GM21447 (cell line): ENCODE measurements around the gene DUXB.
A peak's percentile ranks its signal among the peaks of the same experiment; 100 is the strongest.

ENCODE experiments used
- ATAC-seq: cut with Tn5 transposase; IDR thresholded peaks from one replicate; pipeline ENCODE4 v1.9.1; 2021; ENCODE audit not compliant: unreplicated experiment

DUXB gene, protein sequence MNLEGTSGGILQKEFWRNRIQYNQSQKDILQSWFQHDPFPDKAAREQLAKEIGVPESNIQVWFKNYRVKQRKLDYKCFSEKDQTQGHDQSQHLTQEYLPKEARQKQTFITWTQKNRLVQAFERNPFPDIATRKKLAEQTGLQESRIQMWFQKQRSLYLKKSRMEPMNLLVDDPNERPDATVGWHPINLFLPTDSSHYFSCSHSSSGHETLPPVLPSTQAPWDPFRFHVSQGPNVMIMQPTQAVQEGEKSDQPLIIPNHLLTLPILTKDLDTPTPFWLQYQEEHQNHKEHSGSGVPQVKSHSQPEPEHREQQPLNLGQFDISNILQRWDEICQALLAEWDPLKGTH

DNA sequence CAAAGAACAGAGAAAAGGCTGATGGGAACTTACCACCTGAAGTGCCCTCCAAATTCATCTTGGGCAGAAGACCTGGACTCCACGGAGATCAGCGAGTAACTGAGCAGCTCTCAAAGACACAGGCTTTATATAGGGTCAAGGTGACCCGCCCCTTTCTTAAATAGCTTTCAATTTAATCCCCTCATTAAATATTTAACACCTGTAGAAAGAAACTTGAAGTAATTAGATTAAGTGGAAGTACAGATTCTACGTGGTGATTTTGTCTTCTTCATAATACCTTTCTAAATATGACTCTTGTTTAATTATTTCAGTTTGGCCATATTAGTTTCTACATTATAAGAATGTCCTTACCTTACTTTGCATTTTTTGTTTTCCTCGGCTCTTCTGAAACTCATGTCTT, at the start of gene DUXB:
TSS of gene DUXB (minus strand) at position 101 of the 400 bp plus-strand sequence. CDS start at position 58, 43 bp downstream.
- ATAC-seq: no peak

DNA sequence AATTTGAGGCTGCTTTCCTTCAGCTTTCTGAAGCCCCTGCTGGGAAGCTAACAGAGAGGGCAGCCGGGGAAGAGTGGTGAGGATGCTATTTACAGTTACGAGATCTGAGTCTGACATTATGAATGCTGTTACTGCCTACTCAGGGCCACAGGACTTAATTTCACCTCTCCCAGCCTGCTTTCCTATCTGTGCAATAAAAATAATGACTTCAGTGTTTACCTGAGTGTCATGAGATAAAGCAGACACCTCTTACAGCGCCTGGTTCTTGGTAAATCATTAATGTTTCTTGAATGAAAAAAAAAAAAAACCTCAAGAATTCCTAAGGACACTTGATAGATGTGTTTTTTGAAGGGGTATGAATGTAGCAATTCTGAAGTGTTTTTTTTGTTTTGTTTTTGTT, 49.3 kb upstream of the DUXB start:
- ATAC-seq: no peak

DNA sequence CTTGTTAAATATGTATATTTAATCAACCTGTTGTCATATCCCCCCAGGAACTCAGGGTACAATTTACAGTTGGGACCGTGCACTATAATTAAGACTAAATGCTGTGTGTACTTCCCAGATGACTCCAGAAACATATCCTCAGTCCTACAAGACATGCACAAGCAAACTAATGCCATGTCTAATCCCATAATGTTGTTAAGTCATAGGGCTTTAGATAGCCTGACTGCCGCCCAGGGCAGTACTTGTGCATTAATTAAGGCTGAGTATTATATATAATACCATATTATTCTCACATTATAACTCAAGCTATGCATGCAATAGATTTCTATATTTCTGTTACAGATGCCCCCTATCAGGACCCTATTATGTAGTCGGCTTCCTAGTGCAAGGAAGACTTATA, 45.1 kb upstream of the DUXB start:
- ATAC-seq: no peak

DNA sequence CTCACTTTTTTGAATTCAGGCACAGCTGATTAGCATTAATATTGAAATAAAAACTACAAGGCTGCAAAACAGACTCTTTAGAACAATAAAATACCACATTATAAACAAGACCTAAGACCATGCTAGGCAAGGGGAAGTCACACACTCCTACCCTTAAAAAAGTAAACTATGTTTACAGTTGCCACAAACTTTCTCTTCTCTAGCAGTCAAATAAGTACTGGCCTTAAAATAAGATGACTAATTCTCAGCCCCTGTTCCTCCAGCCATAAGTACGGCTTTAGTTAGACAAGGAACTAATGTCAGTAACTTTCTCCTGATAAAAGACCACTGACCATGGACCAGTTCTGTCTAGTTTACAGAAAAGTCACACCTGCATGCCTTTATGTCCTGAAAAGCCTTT, 44.6 kb upstream of the DUXB start:
- peak; percentile 69 for ATAC-seq

DNA sequence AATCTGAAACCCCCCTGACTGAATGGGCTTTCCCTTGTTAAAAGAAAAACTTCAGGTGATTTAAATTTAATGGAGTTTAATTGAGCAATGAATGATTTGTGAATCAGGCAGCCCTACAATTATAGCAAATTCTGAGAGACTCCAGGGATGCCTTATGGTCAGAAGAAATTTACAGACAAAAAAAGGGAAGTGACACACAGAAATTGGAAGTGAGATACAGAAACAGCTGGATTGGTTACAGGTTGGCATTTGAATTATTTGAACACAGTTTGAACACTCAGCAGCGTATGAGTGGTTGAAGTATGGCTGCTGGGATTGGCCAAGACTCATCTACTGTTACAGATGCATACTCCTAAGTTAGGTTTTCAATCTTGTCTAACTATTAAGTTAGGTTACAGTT, 44.0 kb upstream of the DUXB start:
- peak; percentile 60 for ATAC-seq

DNA sequence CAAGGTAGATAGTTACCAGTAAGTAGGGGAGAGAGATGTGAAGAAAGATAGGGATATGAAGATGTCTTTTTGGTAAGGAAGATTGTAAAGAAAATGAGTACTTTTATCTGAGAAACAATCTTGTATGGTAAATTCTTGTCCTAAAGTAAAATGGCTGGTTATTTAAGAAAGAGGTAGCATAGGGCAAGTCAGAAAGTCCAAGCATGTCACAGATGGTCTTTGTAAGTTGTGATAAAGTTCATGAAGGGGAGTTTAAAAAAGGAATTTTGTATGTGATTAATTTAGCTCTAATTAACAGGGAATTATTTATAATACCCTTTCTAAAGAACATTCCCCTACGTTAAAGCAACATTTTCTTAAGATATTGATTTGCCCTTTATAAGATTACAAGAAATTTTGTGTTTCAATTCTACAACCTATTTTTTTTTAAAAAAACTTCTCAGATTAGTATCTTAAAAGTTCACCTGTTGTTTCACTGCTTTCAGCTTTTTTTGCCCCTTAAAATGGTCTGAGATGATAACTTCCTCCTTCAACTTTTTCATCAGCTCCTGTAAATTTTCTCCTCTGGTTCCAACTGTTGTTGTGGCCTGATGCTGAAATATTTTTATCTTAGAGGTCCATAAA, 41.3 kb upstream of the DUXB start:
- no peak for ATAC-seq

DNA sequence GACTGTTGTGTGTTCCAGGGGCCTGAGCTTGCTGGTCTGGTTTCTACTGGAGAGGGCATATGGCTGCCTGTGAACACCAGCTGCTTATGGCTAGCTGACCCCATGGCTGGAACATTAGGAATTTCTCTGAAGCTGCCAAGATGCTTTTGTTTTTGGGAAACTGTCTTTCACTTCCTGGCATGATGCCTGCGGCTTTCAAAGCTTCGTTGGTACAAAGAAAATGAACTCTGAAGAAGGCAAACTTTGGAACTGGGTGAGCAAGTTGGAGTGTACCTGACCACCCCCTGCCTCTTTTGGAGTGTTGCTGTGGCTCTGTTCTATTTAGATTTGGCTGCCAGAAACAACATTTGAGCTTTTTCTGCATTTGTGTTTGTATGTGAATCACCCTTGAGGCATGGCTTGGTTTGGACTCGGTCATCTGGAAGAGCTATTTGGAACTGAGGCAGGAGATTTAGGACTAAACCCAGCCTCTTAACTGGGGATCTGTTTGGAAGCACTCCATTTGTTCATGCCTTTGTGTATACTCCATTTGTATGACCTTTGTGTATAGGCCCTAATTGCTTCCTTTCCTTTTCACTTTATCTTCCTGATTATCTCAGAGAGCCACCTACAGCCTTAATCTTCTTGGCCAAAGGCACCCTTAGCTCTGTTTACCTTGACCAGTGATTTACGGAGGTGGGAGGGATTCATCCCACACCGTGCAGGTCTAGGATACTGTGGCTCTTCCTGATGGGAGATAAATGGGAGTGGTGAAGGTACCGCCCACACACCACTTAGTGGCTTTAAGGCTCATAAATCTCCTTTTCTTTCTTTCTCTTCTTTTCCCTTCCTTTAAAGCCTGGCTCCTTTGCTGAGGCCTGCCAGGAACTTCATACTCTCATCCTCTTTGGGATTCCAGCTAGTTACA, 32.3 kb upstream of the DUXB start:
- ATAC-seq: no peak

DNA sequence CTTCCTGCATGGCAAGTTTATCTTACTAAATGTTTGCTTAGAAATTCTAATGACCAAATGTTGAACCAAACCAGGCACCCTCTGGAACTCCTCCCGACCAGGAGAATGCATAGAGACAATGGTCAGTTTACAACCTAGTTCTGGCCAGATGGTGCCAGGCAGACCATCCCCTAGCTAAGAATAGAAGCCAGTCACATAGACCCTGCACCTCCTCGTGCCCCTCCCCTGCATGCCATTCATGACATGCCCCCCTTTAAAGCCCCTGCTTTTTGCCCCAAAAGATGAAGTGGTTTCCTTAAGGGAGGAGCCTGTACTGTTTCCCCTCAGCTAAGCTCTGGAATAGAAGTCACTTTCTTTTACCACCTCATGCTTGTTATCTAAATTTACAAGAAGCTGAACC, 31.6 kb upstream of the DUXB start:
- no peak for ATAC-seq

DNA sequence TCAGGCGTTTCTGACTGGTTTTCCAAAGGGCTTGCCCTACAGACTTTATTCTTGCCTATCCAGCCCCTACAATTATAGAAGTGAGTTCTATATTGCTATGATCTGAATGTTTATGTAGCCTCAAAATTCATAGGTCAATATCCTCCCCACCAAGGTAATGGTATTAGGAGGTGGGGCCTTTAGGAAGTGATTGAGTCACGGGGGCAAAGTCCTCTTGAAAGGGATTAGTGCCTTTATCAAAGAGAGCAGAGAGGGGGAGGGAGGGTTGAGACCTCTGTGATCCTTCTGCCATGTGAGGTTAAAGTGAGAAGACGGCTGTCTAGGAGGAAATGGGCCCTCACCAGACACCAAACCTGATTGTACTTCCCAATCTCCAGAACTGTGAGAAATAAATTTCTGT, 26.0 kb upstream of the DUXB start:
- no peak for ATAC-seq

DNA sequence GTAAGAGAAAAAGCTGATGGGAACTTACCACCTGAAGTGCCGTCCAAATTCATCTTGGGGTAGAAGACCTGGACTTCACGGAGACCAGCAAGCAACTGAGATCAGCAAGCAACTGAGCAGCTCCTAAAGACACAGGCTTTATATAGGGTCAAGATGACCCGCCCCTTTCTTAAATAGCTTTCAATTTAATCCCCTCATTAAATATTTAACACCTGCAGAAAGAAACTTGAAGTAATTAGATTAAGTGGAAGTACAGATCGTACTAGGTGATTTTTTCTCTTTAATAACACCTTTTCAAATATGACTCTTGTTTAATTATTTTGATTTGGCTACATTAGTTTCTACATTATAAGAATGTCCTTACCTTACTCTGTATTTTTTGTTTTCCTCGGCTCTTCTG, 25.1 kb upstream of the DUXB start, which contains the start of gene CPHXL:
TSS of gene CPHXL (minus strand) at position 101 of the 400 bp plus-strand sequence. CDS start at position 53, 48 bp downstream.
- no peak for ATAC-seq

DNA sequence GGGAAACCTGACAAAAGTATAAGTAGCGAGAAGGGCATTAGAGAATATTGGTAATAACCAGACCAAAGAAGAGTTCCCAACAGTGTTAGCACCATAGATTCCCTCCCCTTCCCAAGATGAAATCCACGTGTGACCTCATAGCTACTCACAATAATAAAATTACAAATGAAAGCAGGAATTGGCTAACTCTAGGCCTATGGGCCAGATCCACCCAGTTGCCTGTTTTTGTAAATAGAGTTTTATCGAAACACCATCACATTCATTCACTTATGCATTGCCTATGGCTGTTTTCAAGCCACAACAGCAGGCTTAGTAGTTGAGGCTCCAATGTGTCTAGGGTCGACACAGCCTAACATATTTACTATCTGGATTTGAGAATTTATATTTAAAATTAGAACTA, 17.2 kb upstream of the DUXB start:
- no peak for ATAC-seq

DNA sequence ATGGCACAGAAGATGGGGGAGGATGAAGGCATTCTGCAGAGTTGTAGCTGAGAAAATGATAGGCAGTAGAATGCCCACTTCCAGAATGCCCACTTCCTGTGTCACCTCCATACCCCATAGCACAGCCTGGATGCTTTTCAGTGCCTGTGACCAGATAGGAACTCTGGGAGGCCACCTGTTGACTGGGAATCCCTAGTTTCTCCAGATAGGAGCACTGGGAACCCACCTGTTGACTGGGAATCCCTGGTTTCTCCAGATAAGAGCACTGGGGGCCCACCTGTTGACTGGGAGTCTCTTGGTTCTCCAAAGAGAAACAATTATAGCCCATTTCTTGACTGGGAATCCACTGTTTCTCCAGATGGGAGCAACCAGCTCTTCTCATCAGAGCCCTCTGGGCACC, 13.4 kb upstream of the DUXB start:
- no peak for ATAC-seq

DNA sequence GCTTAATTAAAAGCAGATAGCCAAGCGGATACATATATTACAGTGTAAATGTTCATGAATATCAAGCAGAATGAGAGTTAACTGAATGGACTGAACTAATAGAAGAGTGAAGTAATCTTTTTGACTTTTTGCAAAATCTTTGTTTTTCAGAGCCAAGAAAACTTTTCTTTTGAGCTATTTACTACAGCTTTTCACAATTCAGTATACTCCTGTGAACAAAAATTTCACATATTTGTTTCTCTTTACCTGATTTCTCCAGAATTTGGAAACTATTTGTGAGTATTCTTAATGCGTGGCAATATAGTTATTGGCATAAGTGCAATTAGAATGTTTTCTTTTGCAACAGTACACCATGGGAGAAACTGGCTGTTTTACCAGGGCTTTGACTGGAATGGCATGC, 9.1 kb upstream of the DUXB start:
- no peak for ATAC-seq

DNA sequence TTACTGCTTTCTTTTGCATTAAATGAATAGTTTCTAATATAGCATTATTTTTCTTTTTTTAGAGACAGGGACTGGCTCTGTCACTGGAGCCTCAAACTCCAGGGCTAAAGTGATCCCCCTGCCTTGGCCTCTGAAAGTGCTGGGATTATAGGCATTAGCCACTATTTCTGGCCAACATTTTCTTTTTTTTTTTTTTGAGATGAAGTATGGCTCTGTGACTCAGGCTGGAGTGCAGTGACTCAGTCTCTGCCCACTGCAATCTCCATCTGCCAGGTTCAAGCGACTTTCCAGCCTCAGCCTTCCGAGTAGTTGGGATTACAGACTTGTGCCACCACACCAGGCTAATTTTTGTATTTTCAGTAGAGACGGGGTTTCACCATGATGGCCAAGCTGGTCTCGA, 2.0 kb upstream of the DUXB start:
- no peak for ATAC-seq

DNA sequence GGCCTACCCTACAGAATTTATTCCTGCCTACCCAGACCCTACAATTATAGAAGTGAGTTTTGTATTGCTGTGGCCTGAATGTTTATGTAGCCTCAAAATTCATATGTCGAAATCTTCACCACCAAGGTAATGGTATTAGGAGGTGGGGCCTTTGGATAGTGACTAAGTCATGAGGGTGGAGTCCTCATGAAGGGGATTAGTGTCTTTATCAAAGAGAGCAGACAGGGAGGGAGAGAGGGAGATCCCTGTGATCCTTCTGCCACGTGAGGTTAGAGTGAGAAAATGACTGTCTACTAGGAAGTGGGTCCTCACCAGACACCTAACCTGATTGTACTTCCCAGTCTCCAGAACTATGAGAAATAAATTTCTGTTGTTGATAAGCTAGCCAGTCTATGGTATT, 981 bp upstream of the DUXB start:
- no peak for ATAC-seq

DNA sequence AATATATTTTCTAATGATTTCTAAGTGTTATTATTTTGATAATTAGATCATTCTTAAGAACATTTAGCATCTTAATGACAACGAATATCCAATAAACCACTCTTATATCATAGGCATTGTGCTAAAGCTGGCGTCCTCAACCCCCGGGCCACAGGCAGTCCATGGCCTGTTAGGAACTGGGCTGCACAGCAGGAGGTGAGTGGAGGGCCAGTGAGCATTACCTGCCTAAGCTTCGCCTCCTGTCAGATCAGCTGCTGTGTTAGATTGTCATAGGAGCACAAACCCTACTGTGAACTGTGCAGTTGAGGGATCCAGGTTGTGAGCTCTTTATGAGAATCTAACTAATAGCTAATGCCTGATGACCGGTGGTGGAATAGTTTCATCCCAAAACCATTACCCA, 3.7 kb downstream of the DUXB start:
- ATAC-seq: no peak

DNA sequence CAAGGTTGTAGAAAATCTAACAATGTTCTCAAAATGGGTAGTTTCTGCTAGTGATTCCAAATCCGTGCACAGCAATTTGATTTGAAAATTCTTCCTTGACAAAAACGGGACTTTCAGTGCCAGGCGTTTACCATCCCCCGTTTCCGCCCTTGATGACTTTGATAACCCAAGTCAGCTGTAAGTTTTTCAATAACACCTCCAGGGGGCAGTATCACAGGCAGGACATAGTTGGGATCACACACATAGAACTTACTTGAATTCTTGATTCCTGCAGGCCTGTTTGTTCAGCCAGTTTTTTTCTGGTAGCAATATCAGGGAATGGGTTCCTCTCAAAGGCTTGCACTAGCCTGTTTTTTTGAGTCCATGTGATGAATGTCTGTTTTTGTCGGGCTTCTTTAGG, 5.6 kb downstream of the DUXB start:
- ATAC-seq: no peak

DNA sequence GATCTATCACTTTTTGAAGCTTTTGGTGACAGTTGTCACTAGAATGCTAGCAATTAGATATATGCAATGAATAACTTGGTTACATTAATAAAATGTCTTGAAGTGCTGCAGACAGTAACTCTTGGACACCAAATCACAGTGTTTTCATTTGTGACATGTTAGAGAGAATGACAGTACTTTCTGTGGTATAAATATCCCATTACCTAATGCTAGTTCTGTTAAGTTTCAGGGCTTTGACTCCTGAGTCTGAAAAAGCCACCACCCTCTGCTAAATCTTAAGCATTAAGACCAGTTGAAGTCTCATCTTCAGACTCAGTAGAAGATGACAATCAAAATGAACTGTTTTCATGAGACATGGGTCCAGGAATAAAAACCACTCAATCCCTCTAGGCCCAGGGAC, 13.9 kb downstream of the DUXB start:
- ATAC-seq: no peak

DNA sequence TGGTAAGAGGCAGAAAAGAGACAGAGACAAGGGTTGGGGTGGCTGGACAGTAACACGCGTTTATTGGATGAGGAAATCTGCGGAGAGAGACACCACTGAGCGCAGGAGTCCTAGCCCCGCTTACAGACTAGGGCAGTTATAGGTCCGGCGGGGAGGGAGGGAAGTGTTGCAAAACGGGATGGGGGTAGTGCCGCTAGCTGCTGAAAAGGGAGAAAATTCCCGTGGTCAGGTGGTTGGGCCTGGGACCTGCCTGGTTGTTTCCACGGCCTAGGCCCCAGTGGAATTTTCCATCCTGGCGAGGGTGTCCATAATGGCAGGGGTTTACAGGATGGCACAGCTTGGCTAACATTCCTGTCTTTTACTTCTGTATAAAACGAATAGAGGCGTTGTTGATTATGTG, 19.0 kb downstream of the DUXB start:
- no peak for ATAC-seq

DNA sequence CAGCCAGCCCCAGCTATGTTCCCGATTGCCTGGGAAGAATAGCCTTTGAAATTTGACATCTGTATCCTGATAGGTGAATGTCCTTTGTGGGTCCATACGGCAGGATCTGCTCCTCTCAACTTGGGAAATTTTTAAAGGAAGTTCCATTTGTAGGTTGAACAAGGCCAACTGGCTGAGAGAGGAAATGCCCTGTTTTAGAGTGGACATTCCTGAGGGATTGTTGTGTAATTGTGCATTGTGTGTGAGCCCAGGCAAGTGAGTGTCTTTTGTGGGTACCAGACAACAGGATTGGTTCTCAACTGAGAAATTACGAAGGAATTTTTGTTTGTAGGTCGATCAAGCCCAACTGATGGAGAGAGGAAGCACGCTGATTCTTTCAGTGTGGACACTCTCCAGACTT, 21.9 kb downstream of the DUXB start:
- no peak for ATAC-seq

DNA sequence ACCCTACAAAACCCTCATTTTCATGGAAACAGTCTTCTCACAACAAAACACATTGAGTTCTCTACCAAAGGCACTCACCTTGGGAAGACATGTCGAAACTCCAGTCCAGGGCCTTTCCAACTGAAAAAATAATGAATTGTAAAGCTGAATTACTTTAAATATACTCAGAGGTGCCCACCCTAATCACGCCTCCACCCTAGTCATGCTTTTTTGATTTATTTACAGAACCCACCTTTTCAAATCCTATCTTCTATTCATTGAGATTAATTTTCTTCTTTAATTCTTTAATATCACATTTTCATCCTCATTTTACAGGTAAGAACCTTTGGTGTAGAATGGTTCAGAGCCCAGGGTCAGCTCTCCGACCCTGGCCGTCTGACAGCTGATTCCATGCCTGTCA, 24.4 kb downstream of the DUXB start, which contains the start of gene CPHXL2:
TSS of gene CPHXL2 (minus strand) at position 101 of the 400 bp plus-strand sequence. CDS start at position 91, 10 bp downstream.
- no peak for ATAC-seq

DNA sequence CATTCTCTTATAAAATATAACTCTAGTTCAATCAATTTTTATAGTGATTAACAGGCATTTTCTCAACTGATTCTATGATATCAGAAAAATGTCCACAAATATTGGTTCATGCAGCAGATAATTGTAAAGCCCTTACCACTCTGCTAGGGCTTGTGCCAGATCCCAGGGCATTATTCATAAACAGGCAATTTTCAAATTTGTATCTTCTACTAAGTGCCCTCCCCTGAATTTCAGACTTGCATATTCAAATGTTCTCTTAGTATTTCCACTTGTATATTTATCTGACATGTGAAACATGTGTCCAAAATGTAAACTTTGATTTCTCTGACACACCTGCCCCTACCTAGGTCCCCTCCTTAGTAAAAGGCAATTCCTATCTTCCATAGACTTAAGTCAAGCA, 33.8 kb downstream of the DUXB start:
- no peak for ATAC-seq
